DMS114 treated with DMSO at 0.1 percent for 48 hours (cell line): ENCODE data around the gene NCOA6.
"Not testable (repeated sequence)": the region's sequence is repeated elsewhere in the genome, so short reads cannot be mapped to it uniquely, and the experiment has no call there.

Source experiments
- DNase-seq: peaks from one replicate; lab custom pipeline; 2025; ENCODE audit not compliant: unreplicated experiment; lab: John Stamatoyannopoulos, UW

Gene NCOA6

DNA sequence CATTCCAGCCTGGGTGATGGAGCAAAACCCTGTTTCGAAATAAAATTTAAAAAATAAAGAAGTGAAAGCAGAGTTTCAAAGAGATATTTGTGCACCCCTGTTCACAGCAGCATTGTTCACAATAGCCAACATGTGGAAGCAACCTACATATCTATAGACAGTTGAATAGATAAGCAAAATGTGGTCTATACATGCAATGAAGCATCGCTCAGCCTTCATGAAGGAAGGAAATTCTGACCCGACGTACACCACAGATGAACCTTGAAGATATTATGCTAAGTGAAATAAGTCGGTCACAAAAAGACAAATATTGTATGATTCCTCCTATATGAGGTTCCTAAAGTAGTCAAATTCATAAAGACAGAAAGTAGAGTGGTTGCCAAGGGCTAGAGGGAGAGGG, 6.5 kb upstream of the NCOA6 start:
- no peak for DNase-seq

DNA sequence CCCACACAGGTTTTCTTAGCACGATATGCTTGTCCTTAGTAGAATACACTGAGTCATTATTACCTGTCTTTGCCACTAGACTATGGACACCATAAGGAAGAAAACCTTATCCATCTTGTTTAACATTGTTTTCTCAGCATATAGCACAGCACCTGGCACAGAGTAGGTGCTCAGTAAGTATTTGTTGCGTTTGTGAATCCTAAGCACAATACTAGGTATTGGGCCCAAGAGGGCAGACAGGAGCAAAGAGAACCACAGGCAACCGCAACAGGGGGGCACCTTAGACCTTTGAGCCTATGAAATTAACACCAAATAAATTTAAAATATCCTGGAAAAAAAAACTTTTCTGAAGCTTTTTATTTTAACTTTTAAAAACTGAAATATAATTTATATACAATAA, 3.7 kb upstream of the NCOA6 start:
- DNase-seq, result no peak

DNA sequence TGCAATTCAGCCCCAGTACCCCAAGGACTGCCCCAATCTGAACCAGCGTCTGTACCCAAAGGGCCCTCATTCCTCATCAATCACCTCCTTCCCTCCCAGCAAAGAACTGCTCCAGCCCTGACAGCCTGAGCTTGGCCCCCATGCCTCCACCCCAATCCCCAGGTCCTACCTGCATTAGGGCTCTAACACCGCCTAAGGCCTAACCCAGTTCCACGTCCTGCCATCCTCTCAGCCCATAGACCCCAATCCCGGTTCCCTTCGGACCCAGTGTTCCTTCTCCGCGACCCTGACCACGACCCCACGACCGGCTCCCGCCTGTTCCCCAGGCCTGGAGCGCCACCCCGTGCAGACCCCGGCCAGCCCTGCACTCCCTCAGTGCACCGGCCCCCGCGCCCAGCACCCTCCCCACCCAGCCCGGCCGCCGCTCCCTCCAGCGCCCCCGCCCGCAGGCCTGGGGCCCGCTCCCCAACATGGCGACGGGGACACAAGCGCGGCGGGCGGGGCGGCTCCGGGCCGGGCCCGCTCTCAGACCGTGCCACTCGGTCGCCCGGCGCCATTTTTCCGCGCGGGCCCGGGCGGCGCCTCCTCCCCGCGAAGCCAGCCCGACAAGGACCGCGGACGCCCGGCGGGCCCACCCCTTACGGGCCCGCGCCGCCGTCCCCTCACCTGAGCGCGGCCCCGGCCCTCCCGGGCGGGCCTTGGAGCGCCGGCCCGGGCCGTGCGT, 483 bp downstream of the NCOA6 start:
- DNase-seq, result no peak

DNA sequence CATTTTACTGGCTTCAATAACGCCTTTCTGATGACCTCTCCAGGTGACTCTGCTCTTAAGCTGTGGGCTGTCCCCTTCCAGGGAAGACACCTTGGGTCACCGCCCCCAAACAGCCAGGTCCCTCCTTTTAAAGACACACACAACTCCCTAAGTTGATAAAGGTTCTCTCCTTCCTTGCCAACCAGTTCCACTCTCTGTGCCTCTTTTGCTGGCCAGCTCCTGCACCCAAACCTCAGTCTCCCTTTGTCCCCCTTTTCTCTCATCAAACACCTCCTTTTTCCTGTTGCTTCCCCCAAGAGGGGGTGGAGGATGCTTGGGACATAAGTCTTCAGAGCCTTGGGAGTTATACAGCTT, 1.0 kb downstream of the NCOA6 start:
- no peak for DNase-seq

DNA sequence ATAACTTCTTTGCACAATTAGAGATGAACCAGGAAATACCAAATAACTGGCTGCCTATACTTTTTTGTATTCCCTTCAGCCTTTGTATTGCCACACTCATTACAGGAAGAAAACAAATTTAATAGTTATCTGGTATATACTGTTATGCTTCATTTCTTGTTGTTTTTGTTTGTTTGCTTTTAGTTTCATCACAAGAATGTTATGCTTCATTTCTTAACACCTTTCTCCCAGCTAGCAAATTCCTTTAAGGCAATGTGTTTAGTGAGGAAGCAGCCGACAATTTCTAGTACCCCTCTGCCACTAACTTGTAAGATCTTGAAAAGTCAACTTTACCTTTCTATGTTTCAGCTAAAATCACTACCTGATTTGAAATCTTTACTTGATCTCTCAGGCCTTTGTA, 1.4 kb downstream of the NCOA6 start:
- DNase-seq, result no peak

DNA sequence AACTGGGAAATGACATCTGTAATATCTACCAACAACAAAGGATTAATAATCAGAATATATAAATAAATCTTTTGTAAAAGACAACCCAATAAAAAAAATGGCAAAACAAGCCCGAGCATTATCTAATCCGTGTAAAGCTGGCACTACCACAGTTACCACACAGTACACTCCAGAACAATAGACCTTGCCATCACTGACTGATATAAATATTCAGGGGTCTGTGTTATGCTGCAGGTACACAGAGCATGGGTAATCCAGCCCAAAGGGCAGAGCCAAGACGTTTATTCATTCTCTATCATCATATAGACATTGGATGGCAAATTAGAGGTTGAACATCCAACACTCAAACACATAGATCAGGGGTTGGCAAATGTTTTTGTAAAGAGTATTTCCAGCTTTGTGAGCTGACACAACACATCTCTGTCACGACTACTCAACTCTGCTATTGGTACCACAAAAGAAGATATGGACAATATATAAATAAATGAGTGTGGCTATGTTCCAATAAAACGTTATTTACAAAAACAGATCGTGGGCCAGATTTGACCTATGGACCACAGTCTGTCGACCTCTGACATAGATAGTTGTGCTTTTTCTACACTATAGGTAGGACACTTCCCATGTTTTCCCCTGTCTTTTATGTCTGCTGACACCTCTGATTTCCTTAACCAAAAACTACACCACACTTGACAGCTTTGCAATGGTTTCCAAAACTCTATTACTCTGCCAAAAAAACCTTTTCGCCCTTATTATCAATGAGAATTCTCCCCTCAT, 4.5 kb downstream of the NCOA6 start:
- no peak for DNase-seq

DNA sequence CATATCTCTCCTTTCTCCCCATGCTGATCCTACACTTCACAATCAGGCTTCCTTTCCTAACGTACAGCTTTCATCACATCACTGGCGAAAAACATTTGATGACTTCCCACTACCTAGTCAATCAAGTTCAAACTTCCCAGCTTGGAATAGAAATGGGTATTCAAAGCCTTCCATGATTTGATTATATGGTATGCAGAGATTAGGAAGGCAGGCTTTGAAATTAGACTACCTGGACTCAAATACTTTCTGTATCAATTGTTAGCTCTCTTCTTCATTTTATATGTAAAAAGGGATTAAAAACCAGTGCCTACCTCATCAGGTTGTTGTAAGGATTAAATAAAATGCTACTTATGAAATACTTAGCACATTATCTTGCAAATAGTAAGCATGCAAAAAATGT, 7.7 kb downstream of the NCOA6 start:
- no peak for DNase-seq

DNA sequence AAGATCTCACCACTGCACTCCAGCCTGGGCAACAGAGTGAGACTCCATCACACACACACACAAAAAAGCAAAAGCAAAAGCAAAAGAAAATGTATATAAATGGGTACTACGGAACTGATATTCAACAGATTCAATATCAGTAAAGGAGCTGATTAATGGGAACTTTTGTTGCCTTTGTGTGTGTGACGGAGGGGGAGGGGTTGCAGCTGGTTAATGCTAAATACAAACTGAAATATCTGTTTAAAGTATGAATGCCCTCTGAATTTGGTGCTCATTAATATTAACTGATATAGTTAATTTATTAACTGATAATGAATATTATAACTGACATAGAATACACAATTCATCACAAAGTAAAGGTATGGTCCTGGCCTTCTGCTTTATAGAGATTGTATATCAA, 8.4 kb downstream of the NCOA6 start:
- DNase-seq, result no peak

DNA sequence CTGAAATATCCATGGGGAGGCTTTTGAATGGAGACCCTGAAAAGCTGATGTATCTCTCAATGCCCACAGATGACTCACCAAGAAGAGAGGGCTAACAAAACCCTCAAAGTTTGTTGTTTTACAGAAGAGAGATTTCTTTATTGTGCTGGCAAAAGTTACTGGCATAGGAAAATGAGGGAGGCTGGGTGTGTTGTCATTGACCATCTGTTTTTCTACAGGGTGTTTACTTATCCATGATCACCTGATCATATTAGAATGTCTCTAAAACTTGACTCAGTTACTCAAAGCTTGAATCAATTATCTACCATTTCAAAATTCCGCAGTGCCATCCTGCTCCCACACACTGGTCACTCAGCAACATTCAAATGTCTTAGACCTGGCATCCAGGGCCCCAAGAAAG, 9.8 kb downstream of the NCOA6 start:
- DNase-seq, result no peak

DNA sequence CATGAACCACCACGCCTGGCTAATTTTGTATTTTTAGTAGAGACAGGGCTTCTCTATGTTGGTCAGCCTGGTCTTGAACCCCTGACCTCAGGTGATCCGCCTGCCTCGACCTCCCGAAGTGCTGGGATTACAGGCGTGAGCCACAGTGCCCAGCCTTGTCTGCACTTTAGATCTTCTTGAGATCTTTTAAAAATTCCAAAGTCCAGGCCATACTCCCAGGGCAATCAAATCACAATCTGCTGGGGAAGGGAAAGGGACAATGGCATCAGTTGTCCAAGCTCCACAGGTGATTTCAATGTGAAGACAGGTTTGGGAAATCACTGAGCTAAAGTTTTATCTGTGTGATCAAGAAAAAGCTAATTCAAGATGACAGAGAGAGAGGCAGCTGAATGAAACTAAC, 16.9 kb downstream of the NCOA6 start:
- DNase-seq, result no peak

DNA sequence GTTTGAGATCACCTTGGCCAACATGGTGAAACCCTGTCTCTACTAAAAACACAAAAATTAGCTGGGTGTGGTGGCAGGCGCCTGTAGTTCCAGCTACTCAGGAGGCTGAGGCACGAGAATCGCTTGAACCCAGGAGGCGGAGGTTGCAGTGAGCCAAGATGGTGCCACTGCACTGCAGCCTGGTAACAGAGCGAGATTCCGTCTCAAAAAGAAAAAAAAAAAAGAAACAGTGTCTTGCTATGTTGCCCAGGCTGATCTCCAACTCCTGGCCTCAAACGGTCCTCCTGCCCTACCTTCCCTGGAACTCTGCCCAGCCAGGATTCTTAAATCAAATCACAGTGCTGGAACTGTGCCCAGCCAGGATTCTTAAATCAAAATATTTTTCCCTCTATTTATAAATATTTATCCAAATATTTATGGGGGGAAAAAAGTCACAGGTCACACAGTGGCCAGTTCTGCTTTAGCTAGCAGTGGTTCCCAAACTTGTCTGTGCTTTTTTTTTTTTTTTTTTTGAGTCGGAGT, 17.4 kb downstream of the NCOA6 start:
- DNase-seq, result not testable (repeated sequence)

DNA sequence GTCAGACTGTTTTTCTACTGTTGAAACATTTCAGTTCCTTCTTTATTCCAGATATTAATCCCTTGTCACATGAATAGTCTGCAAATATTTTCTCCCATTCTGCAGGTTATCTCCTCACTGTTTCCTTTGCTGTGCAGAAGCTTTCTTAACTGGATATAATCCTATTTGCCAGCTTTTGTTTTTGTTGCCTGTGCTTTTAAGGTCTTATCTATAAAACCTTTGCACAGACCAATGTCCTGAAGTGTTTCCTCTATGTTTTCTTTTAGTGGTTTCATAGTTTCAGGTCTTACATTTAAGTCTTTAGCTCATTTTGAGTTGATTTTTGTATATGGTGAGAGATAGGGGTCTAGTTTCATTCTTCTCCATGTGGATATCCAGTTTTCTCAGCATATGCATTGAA, 19.2 kb downstream of the NCOA6 start:
- no peak for DNase-seq

DNA sequence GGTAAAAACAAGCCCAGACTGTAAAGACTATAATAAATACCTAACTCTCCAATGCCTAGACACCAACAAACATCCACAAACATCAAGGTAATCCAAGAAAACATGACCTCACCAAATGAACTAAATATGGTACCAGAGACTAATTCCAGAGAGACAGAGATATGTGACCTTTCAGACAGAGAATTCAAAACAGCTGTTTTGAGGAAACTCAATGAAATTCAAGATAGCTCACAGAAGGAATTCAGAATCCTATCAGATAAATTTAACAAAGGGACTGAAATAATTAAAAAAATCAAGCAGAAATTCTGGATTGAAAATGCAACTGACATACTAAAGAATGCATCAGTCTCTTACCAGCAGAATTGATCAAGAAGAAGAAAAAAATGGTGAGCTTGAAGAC, 26.6 kb downstream of the NCOA6 start:
- DNase-seq, result no peak

DNA sequence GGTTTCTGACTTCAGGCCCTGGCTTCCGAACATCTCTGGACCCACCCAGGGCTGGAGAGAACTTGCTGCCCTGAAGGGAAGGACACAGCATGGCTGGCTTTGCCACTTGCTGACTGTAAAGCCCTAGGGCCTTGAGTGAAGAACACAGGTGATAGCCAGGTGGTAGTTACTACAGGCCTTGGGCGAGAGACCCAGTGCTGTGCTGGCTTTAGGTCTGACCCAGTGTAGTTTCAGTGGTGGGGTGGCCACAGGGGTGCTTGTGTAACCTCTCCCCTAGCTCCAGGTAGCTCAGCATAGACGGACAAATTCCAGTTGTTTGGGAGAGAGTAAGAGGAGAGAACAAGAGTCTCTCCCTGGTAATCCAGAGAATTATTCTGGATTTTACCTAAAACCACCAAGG, 27.1 kb downstream of the NCOA6 start:
- DNase-seq, result no peak

DNA sequence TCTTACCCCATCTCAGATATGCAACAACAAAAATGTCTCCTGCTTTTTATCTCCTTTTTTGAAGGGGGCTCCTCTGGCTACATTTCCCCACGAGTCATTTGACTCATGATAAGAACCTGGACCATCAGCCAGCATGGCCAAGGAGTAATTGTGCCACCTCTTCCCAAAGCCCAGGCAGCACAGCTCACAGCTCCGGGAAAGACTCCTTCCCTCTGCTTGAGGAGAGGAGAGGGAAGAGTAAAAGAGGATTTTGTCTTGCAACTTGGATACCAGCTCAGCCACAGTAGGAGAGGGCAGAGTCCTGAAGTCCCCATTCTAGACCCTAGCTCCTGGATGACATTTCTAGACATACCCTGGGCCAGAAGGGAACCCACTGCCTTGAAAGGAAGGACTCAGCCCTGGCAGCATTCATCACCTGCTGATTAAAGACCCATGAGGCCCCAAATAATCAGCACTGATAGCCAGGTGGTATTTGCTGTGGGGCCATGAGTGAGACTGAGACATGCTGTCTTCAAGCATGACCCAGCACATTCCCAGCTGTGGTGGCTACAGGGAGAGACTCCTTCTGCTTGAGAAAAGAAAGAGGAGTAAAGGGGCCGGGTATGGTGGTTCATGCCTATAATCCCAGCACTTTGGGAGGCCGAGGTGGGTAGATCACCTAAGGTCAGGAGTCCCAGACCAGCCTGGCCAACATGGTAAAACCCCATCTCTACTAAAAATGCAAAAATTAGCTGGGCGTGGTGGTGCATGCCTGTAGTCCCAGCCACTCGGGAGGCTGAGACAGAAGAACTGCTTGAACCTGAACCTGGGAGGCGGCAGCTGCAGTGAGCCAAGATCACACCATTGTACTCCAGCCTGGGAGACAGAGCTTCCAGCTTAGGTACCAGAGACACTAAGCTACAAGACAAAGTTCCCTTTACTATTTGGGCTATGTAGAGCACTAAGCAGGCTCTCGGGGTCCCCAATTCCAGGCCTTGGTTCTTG, 28.1 kb downstream of the NCOA6 start:
- no peak for DNase-seq

DNA sequence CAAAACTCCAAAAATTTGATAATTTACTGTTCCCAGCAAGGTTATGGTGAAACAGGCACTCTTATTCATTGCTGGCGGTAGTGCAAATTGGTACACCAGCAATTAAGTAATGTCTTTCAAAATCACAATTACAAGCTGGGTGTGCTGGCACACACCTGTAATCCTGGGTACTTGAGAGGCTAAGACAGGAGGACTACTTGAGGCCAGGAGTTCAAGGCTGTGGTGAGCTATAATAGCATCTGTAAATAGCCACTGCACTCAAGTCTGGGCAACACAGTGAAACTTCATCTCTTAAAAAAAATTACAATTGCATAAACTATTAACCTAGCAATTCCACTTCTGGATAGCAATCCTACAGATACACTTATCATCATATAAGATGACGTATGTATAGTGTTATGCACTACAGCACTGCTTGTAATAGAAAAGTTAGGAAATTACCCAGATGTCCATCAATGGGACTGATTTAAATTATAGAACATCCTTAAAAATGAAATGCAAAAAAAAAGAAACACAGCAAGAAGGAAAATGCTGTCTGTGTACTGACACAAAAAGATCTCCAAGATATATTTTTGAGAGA, 31.4 kb downstream of the NCOA6 start:
- no peak for DNase-seq

DNA sequence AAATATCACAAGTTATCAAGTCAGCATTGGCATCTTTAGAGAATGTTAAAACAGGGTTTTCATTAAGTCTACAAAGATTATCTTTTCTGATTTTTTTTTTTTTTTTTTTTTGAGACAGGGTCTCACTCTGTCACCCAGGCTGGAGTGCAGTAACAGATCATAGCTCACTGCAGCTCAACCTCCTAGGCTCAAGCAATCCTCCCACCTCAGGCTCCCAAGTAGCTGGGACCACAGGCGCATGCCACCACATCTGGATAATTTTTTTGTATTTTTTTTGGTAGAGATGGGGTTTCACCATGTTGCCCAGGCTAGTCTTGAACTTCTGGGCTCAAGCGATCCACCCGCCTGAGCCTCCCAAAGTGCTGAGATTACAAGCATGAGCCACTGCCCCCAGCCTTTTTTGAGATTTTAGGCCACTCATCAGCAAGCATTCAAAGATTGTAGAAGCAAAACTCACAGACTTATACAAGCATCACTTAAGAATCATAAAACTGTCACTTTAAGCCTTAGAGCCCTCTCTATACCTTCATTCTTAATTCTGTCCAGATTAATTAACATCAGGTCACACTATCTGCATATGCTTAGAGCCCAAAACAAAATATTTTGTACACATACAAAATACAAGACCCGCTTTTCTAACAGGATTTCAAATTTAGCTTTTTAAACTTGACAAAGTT, 32.6 kb downstream of the NCOA6 start:
- DNase-seq, result no peak

DNA sequence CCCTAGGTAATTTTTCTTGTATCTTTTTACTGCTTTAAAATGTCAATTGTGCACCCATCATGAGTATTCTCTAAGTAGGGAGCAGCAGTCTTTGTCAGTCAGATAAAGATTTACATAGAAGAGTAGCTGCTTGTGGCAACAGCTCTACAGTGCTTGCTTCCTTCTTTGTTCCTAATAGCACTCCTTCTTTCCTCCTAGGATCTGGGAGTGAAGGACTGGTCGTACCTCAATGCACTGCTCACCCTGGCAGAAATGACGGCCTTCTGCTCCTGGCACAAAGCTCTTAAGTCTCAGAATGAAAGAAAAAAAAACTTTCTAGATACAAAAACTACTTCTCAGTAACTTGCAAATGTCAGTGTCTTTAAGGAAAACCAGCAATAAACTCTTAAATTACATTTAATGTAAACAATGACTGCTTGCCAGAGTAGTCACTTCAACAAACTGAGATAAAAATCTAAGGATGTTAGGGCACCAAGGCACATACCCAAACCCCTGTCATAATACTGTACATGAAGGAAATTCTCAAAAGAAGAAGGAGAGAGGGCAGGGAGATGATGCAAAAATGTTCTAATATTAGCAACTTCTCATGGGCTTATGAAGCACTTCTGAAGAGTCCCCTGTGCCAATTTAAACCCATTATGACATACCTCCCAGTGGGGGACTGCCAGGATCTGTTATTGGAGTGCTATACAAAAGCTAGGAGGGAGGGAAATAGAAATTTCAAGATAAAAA, 34.0 kb downstream of the NCOA6 start:
- no peak for DNase-seq

DNA sequence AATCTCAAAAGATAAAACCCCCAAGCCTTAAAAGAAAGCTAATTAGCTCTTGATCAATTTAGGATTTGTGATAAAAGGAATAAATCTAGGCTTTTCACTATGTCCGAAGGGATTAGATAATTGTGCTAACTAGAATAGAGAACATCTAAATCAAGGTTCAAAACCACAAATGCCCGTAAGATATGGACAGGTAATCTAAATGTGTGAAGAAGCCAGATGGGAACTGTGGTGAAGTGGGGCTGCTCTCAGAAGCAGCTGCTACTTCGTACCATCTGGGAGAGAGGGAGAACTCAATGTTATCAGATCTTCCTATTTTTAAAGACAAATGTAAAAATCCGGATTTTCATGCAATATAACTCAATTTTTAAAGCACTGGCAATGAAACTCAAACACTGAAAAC, 44.2 kb downstream of the NCOA6 start:
- DNase-seq, result no peak

DNA sequence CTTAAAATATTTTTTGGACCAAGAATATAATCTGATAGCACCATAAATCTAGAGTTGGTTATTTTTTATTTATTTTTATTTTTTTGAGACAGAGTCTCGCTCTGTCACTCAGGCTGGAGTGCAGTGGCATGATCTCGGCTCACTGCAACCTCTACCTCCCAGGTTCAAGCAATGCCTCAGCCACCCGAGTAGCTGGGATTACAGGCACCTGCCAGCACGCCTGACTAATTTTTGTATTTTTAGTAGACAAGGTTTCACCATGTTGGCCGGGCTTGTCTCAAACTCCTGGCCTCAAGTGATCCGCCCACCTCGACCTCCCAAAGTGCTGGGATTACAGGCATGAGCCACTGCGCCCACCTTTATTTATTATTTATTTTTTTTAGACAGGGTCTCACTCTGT, 45.2 kb downstream of the NCOA6 start:
- DNase-seq, result not testable (repeated sequence)
